GM23248 (cell line): ENCODE results near the gene ENTPD2.

Experiments used
- EZH2 ChIP-seq: fragments of 200-600 bp; sonication (generic); IDR thresholded peaks from 2 replicates; pipeline ENCODE4 v1.6.1; 2018; ENCODE audit warnings: antibody characterized with exemption, mild to moderate bottlenecking; ENCODE audit not compliant: insufficient read depth, poor library complexity, severe bottlenecking
- EZH2phosphoT487 ChIP-seq: fragments of 200-600 bp; sonication (generic); IDR thresholded peaks from 2 replicates; pipeline ENCODE4 v1.6.1; 2018; ENCODE audit warnings: antibody characterized with exemption, moderate library complexity, mild to moderate bottlenecking, low read depth; ENCODE audit not compliant: insufficient read depth

DNA sequence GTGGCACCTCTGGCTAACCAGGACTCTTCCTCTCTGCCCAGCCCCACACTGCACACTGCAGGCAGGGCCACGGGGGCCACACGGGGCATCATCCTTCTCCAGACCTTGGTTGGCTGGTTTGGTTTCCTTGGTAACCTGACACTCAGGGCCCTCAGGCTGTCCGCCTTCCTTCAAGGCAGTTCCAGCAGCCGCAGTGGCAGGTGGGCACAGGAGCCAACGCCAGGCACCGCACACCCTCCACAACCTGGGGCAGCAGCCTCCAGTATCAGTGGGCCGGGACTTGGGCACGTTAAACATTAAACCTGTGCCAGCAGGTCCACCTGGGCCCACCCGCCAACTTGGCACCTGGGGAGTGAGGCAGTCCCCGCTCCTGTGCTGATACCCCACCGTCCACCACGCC lies 9.8 kb downstream of the ENTPD2 start:
- TF ChIP-seq EZH2phosphoT487 (no peak), EZH2 (no peak)
